ENCODE data around the gene CASZ1. TPM values are rescaled to one million over a fixed set of nuclear protein-coding genes. Genes with fewer than 3 reads are reported as not detected.

The CASZ1 gene
- total and polyA plus RNA-seq, 2 donors (not counting 3 experiments of a cell fraction or from before 2014, with no cell fraction given) = 1.5 to 5.2 TPM

GRCh38 chr1:10755970-10756521, 40.4 kb downstream of the CASZ1 start:
- H3K27me3 ChIP-seq (ENCODE audit: control insufficient read depth in 2 of 2, insufficient read depth in 2 of 2, low read length in 2 of 2) = peaks cover 0 to 2% of the 10 kb centered on the region in 2 experiments
- H3K36me3 ChIP-seq (ENCODE audit: control insufficient read depth in 2 of 2, extremely low read depth in 1 of 2, insufficient read depth in 2 of 2, low read length in 2 of 2) = no peaks in the 10 kb centered on the region
- POLR2A ChIA-PET = no interaction called here
- H3K9me3 ChIP-seq (replicated peaks; ENCODE audit: control insufficient read depth, insufficient read depth, low read length) = no peaks in the 10 kb centered on the region
- dilution Hi-C loops (cut with MboI; ENCODE audit: extremely low pct_ligation_motif_present, low sequenced_read_pairs) = no loop called here
- H3K27ac ChIP-seq (ENCODE audit: insufficient read depth, low read depth, low read length) = no peak overlapping the region
- H4K20me1 ChIP-seq (replicated peaks; ENCODE audit: control insufficient read depth, extremely low read depth, insufficient read depth, low read length) = no peaks in the 10 kb centered on the region
- TF ChIP-seq FOS (IDR thresholded peaks at IDR 0.05; ENCODE audit: borderline replicate concordance, insufficient read depth, low read length) (no peak), POLR2A (IDR thresholded peaks at IDR 0.05; ENCODE audit: low read depth, low read length) (no peak), GATA2 (IDR thresholded peaks at IDR 0.05; ENCODE audit: insufficient read depth, insufficient read length, low read depth, low read length) (no peak), CTCF (IDR thresholded peaks at IDR 0.05; ENCODE audit: extremely low read depth in 1 of 2, insufficient read depth in 1 of 2, low read depth in 1 of 2, low read length in 2 of 2) (no peak), JUN (IDR thresholded peaks at IDR 0.05; ENCODE audit: borderline replicate concordance, insufficient read depth, insufficient read length, low read depth) (no peak), EZH2 (IDR thresholded peaks at IDR 0.05; ENCODE audit: borderline replicate concordance, low read depth, low read length, severe bottlenecking) (no peak), POLR2AphosphoS5 (IDR thresholded peaks at IDR 0.05; ENCODE audit: insufficient read depth, low read depth, low read length) (no peak), MAX (IDR thresholded peaks at IDR 0.05; ENCODE audit: insufficient read depth, insufficient read length) (no peak), MYC (IDR thresholded peaks at IDR 0.05; ENCODE audit: low read depth, low read length) (no peak)
- BruUV-seq (replicated peaks) = no TSS peak
- H3K9me1 ChIP-seq (replicated peaks; ENCODE audit: control insufficient read depth, extremely low read depth, insufficient read depth, low read length) = no peaks in the 10 kb centered on the region
- DNase-seq (ENCODE audit: low read depth, low spot score) (peak; percentile 11), FAIRE-seq (no peak)
- H3K4me3 ChIP-seq (replicated peaks in 1 of 3; ENCODE audit: insufficient read depth in 1 of 3, low read depth in 1 of 3, low read length in 3 of 3) = no peak overlapping the region
- no peak overlapping the region for H2AFZ ChIP-seq (ENCODE audit: low read depth, low read length)
- H3K4me2 ChIP-seq (ENCODE audit: insufficient read depth, low read length) = no peak overlapping the region
- H3K4me1 ChIP-seq (ENCODE audit: control insufficient read depth, extremely low read depth, insufficient read depth, low read length) = no peaks in the 10 kb centered on the region
- no peak overlapping the region for H3K9ac ChIP-seq (replicated peaks; ENCODE audit: extremely low read depth, insufficient read depth, low read length)
- CTCF ChIA-PET = interaction anchor here (1.1 kb wide), 1 partner anchor 249 kb away, joined by 3 read pairs; no protein-coding TSS in a partner anchor
- intact Hi-C loops (cut with micrococcal nuclease) = no loop called here
- no peaks in the 10 kb centered on the region for H3K79me2 ChIP-seq (ENCODE audit: control insufficient read depth, insufficient read depth, low read length)
